Esophagus muscularis mucosa (tissue), 4 donors: ENCODE results near the gene STPG2.

Experiments used
- EP300 ChIP-seq: sonication (generic); formaldehyde crosslinking; IDR thresholded peaks from one replicate; pipeline ENCODE4 v1.6.1; 2017; ENCODE audit warnings: antibody characterized with exemption
- POLR2A ChIP-seq: fragments of 450-650 bp; IDR thresholded peaks from one replicate; pipeline ENCODE4 v1.6.1; 2017; ENCODE audit warnings: antibody characterized with exemption, moderate library complexity, mild to moderate bottlenecking, low read depth
- POLR2AphosphoS5 ChIP-seq, 2 donors: sonication (generic); formaldehyde crosslinking; IDR thresholded peaks; one replicate each; pipeline ENCODE4 v1.6.1; 2017; ENCODE audit warnings: antibody characterized with exemption in 2 of 2
- TF ChIP-seq, protein P1 (sequence below), 3 experiments: fragments of 200-600 bp in 2 of 3; fragments of 450-650 bp in 1 of 3; sonication (generic) in 2 of 3; IDR thresholded peaks; one replicate each; pipeline ENCODE4 v1.5.1; 2017 to 2019; ENCODE audit warnings: antibody characterized with exemption in 3 of 3, mild to moderate bottlenecking in 2 of 3, moderate library complexity in 1 of 3

DNA sequence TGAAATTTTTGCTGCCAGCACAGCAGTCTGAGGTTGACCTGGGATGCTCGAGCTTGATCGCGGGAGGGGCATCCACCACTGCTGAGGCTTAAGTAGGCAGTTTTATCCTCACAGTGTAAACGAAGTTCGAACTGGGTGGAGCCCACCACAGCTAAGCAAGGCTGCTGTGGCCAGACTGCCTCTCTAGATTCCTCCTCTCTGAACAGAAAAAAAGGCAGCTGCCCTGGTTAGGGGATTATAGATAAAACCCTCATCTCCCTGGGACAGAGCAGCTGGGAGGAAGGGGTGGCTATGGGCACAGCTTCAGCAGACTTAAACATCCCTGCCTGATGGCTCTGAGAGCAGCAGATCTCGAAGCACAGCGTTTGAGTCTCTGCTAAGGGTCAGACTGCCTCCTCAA is 314.6 kb downstream of the STPG2 start:
- TF ChIP-seq, protein P1, sequence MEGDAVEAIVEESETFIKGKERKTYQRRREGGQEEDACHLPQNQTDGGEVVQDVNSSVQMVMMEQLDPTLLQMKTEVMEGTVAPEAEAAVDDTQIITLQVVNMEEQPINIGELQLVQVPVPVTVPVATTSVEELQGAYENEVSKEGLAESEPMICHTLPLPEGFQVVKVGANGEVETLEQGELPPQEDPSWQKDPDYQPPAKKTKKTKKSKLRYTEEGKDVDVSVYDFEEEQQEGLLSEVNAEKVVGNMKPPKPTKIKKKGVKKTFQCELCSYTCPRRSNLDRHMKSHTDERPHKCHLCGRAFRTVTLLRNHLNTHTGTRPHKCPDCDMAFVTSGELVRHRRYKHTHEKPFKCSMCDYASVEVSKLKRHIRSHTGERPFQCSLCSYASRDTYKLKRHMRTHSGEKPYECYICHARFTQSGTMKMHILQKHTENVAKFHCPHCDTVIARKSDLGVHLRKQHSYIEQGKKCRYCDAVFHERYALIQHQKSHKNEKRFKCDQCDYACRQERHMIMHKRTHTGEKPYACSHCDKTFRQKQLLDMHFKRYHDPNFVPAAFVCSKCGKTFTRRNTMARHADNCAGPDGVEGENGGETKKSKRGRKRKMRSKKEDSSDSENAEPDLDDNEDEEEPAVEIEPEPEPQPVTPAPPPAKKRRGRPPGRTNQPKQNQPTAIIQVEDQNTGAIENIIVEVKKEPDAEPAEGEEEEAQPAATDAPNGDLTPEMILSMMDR (IDR thresholded peaks at IDR 0.05) = no peak
- no peak for TF ChIP-seq POLR2AphosphoS5 (IDR thresholded peaks at IDR 0.05)
- no peak for TF ChIP-seq POLR2A
- TF ChIP-seq EP300 = no peak
